NCI-H2107 (cell line): ENCODE results near the gene CDH23.
A peak's percentile ranks its signal among the peaks of the same experiment; 100 is the strongest.

Experiments used
- DNase-seq: peaks from one replicate; lab custom pipeline; 2025; lab: John Stamatoyannopoulos, UW

The CDH23 gene

GRCh38 chr10:71757399-71757922, 360.7 kb downstream of the CDH23 start:
- no peak for DNase-seq

DNA sequence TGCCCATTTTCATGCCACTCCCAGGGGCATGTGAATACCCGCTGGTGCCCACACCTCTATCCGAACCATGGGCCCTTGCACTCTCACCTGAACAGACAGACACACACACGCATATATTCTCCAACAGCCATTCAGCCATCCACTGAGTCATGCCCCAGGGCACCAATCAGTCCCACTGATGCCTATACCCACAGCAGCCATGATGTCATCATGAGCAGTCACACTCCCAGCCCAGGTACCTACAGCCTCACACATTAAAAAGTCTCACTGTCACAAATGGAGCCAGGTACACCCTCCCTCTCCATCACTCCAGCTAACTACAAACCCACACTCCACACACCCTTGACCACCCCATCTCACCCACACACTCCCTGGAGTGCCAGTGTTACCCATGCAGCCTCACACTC, 364.4 kb downstream of the CDH23 start:
- DNase-seq: no peak

GRCh38 chr10:71761541-71762113, 364.9 kb downstream of the CDH23 start:
- no peak for DNase-seq

DNA sequence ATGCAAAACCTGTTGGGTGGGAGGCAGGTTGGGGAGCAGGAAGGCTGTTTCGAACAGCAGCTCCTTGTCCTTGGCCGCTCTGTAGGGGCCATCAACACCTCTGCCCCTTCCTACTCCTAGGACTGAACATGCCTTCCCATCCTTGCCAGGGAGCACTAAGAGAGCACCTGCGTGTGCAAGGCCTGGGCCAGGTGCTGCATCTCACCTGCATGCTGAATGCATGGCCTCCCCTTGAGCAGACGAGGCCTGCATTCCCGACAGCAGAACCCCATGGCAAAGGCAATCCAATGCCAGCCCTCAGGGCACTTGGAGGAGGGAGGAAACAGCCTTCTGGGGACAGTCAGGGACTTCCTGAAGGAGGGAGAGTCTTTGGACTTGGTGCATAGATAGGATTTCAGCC, 365.6 kb downstream of the CDH23 start:
- no peak for DNase-seq

DNA sequence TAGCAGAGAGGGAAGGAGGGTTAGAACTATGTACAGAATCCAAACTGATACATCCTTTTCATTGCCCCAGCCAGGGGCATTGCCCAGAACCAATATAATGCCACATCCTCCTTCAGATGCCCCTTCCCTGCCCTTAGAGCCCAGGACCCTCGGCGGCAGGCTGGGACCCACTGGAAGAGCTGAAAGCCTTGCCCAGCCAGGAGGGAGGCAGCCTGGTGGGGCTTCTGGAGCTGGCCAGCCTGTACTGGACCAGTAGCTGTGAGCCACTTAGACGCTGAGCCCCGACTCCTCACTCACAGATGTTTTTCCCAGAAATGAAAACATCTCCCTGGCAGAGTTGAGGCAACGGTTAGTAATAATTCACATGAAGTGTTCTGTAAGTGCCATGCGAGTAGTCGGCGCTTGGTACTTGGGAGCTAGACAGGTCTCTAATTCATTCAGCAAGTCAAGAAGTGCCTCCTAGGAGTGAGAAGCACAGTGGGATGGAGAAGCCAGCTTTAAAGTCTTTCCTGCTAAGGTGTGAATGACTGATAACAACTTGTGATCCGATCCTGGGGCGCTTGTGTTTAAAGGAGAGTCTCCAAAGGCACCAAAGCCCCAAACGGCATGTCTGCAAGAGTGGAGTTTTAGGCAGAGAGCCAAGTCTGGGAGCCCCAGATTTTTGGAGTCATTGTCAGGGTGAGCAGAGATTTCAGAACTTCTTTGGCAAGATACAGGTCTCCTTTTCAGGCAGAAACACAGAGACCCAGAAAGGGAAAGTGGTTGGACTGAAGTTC, 366.8 kb downstream of the CDH23 start:
- DNase-seq: no peak

- DNase-seq: no peak
These were observed 368.6 kb downstream of the CDH23 start for GRCh38 chr10:71765176-71765904.

DNA sequence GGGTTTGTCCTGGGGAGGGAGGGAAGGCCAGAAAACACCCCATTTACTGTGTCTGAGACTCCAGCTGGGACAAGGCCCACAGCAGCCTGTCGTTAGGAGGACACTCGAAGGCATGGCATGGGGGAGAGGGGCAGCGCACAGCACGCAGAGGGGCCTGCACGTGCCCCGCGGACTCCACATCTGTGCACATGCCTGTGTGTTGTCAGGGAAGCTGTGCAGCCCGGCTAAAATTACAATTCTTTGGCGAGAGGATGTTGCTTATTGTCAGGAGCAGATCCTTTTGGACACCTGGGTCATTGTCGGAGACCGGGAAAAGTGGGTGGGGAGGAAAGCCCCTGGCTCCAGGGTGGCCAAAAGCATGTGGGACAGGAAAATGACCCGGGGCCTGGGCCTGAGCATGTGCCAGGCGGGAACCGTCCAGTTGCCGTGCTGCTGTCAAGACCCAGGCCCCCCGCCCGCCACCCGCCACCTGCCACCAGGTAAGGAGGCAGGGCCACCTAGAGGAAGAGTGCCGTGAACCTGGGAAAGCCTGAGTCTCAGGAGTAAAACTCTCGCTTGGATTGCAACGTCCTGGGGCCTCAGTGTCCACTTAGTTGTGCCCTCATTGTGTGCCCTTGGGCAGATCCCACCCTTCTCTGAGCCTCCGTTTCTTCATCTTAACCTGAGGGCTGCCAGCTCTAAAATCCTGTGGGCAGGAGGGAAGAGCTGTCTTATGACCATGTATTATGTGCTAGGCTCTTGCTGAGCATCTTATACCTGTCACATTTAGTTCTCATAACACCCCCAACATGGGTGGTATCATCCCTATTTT, 369.4 kb downstream of the CDH23 start:
- DNase-seq: no peak

DNA sequence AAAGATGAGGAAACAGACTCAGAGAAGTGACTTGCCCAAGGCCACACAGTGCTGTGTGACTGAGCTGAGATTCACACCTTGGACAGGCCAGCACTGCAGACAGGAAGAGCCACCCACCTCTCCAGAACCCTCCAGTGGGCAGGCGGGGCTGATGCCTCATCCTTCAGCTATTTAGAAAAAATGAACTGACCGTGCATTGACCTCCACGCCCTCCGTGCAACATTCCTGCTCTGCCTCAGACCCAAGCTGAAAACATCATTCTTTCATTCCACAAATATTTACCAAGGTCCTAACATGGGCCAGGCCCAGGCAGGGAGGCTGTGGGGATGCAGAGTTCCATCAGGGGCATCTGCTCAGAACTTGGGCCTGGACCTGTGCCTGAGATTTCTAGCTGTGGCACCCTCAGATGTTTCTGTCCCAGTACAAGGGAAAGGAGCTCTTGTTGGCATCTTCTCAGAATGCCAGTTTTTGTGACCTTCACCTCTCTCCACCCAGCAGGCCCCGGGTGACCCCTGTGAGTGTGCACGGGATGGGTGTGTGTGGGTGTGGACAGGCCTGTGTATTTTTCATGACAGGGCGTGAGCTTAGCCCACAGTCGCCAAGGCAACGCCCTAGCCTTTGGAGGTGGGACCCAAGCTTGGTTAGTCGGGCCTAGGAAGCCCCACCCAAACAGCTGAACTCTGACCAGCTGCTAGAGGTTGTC, 370.1 kb downstream of the CDH23 start:
- no peak for DNase-seq

DNA sequence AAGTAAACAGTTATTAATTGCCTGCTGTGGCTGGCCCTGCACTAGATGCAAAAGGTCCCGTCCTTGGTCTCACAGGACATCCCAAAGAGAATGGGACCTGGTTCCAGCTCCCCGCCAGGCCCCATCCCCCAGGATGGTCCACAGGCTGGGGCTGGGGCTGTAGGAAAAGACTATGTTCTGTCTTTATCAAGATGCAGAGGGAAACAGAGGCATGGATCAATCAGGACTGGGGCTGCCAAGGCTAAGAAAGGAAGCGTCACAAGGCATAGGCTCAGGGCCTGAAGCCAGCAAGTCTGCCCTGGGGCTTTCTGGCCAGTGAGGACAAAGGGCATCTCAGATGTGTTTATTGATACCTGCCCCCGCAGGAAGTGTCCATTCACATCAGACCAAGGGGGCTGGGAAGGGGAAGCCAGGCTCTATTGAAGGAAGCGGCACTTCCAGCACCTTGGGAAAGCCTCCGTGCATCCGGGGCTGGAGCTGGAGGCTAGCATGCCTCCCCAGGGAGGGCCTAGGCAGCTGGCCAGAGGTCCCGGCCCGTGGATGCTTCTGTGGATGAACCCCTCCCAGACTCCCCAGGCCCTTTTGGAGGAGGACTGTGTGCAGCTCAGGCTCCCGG, 370.8 kb downstream of the CDH23 start:
- no peak for DNase-seq

- DNase-seq: no peak
These were observed 372.6 kb downstream of the CDH23 start for GRCh38 chr10:71769279-71769823.

DNA sequence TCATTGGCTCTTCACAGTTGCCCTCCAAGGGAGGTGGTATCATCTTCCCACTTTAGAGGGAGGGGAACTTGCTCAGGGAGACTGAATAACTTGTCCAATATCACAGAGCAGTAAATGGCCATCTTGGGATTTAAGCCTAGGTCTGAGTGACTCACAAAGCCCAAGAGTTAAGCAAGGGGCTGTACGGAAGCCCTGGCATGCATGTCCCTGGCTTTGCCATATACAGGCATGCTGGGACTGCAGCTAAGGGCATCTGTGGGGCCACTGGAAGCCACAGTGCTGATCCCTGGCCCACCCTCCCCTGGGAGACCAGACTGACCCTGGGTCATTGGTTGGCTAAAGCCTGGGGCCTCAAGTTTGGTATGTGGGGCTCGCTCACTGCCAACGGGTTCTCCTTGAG, 373.5 kb downstream of the CDH23 start:
- DNase-seq: no peak

GRCh38 chr10:71770789-71771188, 374.1 kb downstream of the CDH23 start:
- no peak for DNase-seq

DNA sequence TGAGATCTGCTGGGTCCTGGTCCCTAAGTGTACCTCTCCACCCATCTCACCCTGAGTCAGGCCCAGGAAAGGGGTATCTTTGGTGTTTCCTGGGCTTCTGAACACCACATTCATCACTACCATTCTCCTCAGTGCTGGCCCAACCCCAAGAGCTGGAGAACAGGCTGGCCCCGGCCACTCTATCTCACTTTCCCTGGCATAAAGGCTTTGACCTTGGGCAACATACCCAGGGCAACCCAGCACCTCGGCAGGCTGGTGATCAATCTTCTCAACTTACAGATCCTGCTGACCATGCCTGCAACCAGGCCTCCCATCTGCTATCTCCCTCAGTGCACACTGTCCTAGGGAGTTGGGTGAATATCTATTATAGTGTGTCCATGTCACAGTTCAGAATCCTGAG, 374.5 kb downstream of the CDH23 start:
- DNase-seq: no peak

- no peak for DNase-seq
These were observed 375.3 kb downstream of the CDH23 start for GRCh38 chr10:71771821-71772617.

GRCh38 chr10:71772832-71773220, 376.1 kb downstream of the CDH23 start:
- no peak for DNase-seq

DNA sequence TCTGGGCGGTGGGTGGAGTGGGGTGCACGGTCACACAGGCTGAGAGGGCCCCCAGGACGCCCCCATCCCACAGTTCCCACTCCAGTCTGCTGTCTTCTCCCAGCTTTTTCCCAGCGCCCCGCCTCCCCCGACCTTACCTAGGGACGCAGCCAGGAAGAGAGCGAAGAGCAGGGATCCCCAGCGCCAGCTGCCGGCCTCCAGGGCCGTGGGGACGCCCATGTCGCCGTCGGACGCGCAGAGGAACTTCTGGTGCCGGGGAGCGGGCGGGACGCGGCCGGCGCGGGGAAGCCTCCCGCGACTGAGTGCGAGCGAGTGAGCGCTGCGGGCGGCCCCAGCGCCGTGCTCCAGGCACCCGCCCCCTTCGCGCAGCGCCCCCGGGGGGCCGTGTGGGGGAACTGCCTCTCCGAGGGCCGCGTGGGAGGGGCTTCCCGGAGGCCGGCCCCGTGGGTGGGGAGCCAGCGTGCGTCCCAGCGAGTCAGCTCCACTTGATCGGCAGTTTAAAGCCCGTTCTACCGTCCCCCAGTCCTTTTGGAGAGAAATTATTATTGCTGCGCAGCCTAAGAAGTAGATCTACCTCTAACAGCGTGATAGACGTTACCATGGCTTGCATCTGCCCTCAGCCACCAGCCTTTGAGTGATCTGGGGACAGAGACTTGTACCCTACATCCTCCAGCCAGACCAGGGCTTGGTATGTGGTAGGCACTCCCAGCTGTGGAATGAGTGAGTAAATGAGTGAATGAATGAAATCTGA, 376.7 kb downstream of the CDH23 start, which contains the start of gene VSIR:
TSS of gene VSIR (minus strand) at position 300 of the 751 bp plus-strand sequence. CDS start at position 219, 81 bp downstream.
- DNase-seq: peak; percentile 56

- no peak for DNase-seq
These were observed 378.4 kb downstream of the CDH23 start for GRCh38 chr10:71774916-71775702.

DNA sequence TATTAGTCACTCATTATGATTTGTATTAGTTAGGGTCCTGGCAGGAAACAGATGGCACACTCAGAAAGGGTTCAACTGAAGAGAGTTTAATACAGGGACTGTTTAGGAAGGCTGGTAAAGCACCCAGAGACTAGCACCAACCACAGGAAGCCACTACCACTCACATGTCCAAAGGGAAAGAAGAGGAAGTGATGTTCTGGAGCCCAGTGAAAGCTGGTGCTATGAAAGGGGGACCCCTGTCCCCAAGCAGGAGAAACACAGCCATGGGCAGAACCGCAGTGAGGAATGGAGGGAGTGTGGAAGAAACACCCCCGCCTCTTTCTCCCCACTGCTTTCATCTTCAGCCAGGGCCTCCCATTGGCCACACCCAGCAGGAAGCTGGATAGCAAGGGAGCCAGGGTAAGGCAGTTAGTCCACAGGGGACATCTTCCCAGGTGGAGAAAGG, 379.8 kb downstream of the CDH23 start:
- DNase-seq: no peak
